Measurements from ENCODE around the gene GIMAP7. TPM values are rescaled to one million over a fixed set of nuclear protein-coding genes. Genes with fewer than 3 reads are reported as not detected.

The GIMAP7 gene
- total and polyA plus RNA-seq, 10 donors, result 48.7 to 137 (median 101) TPM

DNA sequence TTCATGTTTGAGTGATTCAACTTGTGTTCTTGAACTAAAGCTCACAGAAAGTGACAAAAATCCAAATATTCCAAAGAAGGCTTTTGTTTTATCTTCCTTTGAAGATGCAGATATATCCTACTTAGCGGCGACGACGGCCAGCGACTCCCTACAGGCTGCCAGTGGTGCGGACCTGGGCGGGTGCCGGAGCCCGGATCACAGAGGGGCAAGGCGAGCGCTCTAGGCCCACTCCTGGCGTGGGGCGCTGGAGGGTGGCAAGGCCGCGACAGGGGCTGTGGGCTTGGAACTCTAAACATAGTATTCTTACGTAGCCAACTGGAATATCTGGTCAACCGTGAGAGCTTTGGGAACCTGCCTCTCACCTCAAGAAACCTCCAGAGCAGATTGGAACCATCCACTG, 914 bp upstream of the GIMAP7 start:
- H3K27ac ChIP-seq, result peak overlapping the region; percentile 75 to 93 (median 86)
- 95 to 98% (median 96%) methylated on average over 17 of the region's 17 CpGs for WGBS, 5 donors
- intact Hi-C loops (cut with DNase I; ENCODE audit: low total_unique reads), result no loop called here

DNA sequence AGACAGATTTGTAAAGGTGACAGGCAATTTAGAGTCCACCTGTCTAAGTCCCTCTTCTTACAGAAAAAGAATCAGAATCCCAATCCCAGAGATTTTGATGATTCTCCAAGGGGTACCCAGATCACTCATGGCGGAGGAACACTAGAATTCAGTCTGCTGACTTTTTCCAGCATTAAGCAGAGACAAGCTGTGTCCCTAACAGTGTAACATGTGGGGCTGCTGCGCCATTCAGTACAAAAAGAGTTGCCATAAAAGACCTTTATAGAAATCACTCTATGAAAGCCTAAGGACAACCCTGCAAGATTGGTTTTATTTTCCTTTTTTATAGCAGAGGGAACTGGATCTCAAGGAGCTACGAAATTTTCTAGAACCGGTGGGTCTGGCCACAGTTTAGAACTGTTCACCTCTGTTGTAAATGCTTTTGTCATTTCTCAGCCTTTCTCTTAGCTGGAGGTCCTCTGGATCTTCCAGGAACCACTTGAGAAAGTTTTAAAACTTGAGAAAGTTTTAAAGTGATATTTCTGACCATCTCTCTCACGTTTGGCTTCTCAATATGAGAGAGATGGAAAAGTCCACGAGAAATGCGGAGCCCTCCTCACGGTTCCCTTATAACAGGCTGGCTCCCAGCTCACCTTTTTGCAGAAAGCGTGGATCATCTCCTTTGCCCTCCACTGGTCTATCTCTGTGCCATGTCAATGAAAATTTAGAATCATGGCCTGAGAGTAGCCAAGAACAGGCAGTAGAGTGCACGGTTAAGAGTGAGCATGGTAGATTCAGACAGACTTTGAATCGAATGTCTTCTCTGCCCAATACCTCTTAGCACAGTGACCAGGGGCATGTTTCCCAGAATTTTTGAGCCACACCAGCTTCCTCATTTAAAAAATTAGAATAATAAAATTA, 826 bp downstream of the GIMAP7 start:
- H3K27me3 ChIP-seq (replicated peaks in 1 of 7), result no peaks in the 10 kb centered on the region
- H3K4me3 ChIP-seq, result peak overlapping the region; percentile 29 to 80 (median 58)
- TF ChIP-seq POLR2AphosphoS5 (IDR thresholded peaks at IDR 0.05) (peak in 1 of 3 donors; percentile 25), POLR2A (IDR thresholded peaks at IDR 0.05) (no peak)
- H3K36me3 ChIP-seq, result peaks cover 0 to 14% (median 8%) of the 10 kb centered on the region in 6 donors
- 7 to 24% (median 13%) methylated on average over 11 of the region's 11 CpGs for WGBS, 5 donors
- peaks cover 4 to 51% (median 14%) of the 10 kb centered on the region in 6 donors for H3K4me1 ChIP-seq
- peak overlapping the region; percentile 75 to 93 (median 86) for H3K27ac ChIP-seq
- intact Hi-C loops (cut with DNase I; ENCODE audit: low total_unique reads), result no loop called here
- no peak for DNase-seq
- H3K9me3 ChIP-seq, result peaks cover 0 to 4% (median 0%) of the 10 kb centered on the region in 8 donors

More for the DNA sequence above, 914 bp upstream of the GIMAP7 start:
- Histone ChIP-seq H3K4me3 (peak overlapping the region in 5 of 8 donors; percentile 52 to 80 (median 59)), H3K9me3 (no peaks in the 10 kb centered on the region), H3K4me1 (peaks cover 4 to 55% (median 17%) of the 10 kb centered on the region in 6 donors), H3K27me3 (replicated peaks in 1 of 7) (no peaks in the 10 kb centered on the region), H3K36me3 (no peaks in the 10 kb centered on the region)
- DNase-seq, result peak; percentile 75
- TF ChIP-seq POLR2AphosphoS5 (IDR thresholded peaks at IDR 0.05) (no peak), CTCF (IDR thresholded peaks at IDR 0.05 in 8 of 11, conservative IDR thresholded peaks at IDR 0.05 in 3 of 11) (no peak), POLR2A (IDR thresholded peaks at IDR 0.05) (no peak)

DNA sequence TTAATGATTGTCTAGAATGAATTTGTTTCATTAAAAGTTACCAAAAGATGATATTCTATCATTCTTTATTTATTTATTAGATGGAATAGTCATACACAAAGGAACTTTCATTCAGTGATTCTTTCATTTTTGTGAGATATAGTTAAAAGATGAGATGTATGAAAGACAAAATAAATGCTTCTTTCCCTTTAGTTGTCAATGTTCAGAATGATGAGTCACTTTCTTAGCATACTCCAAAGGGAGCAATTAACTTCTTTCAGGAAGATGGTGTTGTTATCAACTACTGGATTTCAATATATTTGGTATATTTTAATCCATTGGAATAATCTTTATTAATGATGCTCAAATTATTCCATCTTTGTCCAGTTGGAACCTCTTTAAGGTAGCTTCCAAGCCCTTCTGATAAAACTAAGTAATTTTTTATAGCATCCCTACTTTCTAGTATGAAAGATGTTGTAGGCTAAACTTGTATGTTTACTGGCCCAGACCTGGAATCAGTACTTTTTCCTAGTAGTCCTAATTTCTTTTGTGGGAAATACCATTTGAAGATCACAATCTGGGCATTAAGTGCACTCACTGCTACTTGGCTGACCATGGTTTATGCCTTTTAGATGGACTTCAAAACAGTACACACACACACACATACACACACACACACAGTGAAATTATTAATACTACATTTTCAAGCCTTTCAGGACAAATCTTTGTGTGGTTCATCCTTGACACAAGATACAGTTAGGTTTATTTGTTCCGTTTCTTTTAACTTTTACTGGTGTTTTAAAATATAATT, 2.5 kb downstream of the GIMAP7 start:
- Histone ChIP-seq H3K27me3 (replicated peaks in 1 of 7) (no peaks in the 10 kb centered on the region), H3K27ac (peak overlapping the region; percentile 75 to 93 (median 86)), H3K4me1 (peaks cover 0 to 50% (median 12%) of the 10 kb centered on the region in 6 donors), H3K36me3 (peaks cover 0 to 30% (median 15%) of the 10 kb centered on the region in 6 donors), H3K9me3 (peaks cover 0 to 4% (median 0%) of the 10 kb centered on the region in 8 donors), H3K4me3 (peak overlapping the region; percentile 29 to 80 (median 58))
- 49 to 72% (median 62%) methylated on average over 1 of the region's 1 CpG for WGBS, 5 donors
- TF ChIP-seq CTCF (IDR thresholded peaks at IDR 0.05 in 8 of 11, conservative IDR thresholded peaks at IDR 0.05 in 3 of 11) (no peak), POLR2A (IDR thresholded peaks at IDR 0.05) (no peak), POLR2AphosphoS5 (IDR thresholded peaks at IDR 0.05) (no peak)
- no peak for DNase-seq
- intact Hi-C loops (cut with DNase I; ENCODE audit: low total_unique reads), result no loop called here

- intact Hi-C loops (cut with DNase I; ENCODE audit: low total_unique reads), result no loop called here
- Histone ChIP-seq H3K27me3 (replicated peaks in 1 of 7) (no peaks in the 10 kb centered on the region), H3K36me3 (peaks cover 0 to 30% (median 15%) of the 10 kb centered on the region in 6 donors), H3K27ac (peak overlapping the region in 7 of 8 donors; percentile 0 to 93 (median 86)), H3K4me3 (peak overlapping the region; percentile 29 to 80 (median 58)), H3K9me3 (peaks cover 0 to 10% (median 0%) of the 10 kb centered on the region in 8 donors), H3K4me1 (peaks cover 0 to 39% (median 3%) of the 10 kb centered on the region in 6 donors)
- 39 to 85% (median 55%) methylated on average over 2 of the region's 2 CpGs for WGBS, 5 donors
- TF ChIP-seq POLR2AphosphoS5 (IDR thresholded peaks at IDR 0.05) (no peak), POLR2A (IDR thresholded peaks at IDR 0.05) (no peak), CTCF (IDR thresholded peaks at IDR 0.05 in 8 of 11, conservative IDR thresholded peaks at IDR 0.05 in 3 of 11) (no peak)
- no peak for DNase-seq
Measured at GRCh38 chr7:150519310-150519709, 4.6 kb downstream of the GIMAP7 start.

Measured in spleen (tissue), 11 donors.